K562 (cell line): ENCODE data around the gene TNIP1. TPM values are rescaled to one million over a fixed set of nuclear protein-coding genes. Genes with fewer than 3 reads are reported as not detected.

Experiments used
- ATAC-seq: fragments of 200-7000 bp; cut with Tn5 transposase; 3 replicates; pipeline ENCODE4 v1.9.1; 2020; ENCODE audit warnings: moderate library complexity
- BruUV-seq: library from RNA; stranded (reverse); fragments of 400-500 nt; replicated peaks from 2 replicates; lab custom pipeline; 2021; lab: Mats Ljungman, UMichigan
- CTCF ChIA-PET: fragments of 300-600 bp; formaldehyde crosslinking; extraction: SDS; loops from one replicate; lab custom pipeline; 2021; ENCODE audit warnings: low intra/inter-chr PET ratio; lab: Yijun Ruan, JAX
- POLR2A ChIA-PET: fragments of 300-600, 350-650 bp; sonication (Branson Sonifier 250); formaldehyde crosslinking; extraction: SDS; loops from one replicate; lab custom pipeline; 2021; ENCODE audit warnings: antibody characterized with exemption, inconsistent platforms; lab: Yijun Ruan, JAX
- DNase-seq, 4 experiments: peaks; one replicate each; pipeline versions ENCODE4 v3.0.0 to v3.0.0-alpha.2; 2011 to 2018; ENCODE audit warnings: low spot score in 3 of 4, mixed read lengths in 3 of 4; ENCODE audit errors: extremely low read depth in 1 of 4
- FAIRE-seq: peaks from 2 replicates; lab custom pipeline; 2011; peaks lifted over from hg19 to GRCh38; lab: Jason Lieb, UNC
- H2AFZ ChIP-seq: 2 replicates; pipeline ENCODE4 v1.6.0; 2011; ENCODE audit warnings: low read depth, low read length, control low read depth, inconsistent platforms
- H3K27ac ChIP-seq: fragments of 200-600 bp; 3 replicates; pipeline ENCODE4 v1.8.0; 2011; ENCODE audit warnings: low read depth, mild to moderate bottlenecking, control low read depth, inconsistent platforms, low read length, moderate library complexity, mixed read lengths; ENCODE audit errors: extremely low read depth
- H3K27me3 ChIP-seq, 2 experiments: fragments of 300-600 bp in 1 of 2; 2 replicates in 1 of 2; 3 replicates in 1 of 2; pipeline versions ENCODE4 v1.6.0 to v1.8.0; 2011; ENCODE audit warnings: inconsistent platforms in 2 of 2, low read length in 2 of 2, mild to moderate bottlenecking in 1 of 2, mixed read lengths in 1 of 2, moderate library complexity in 1 of 2; ENCODE audit not compliant: control insufficient read depth in 2 of 2, insufficient read depth in 2 of 2
- H3K36me3 ChIP-seq: fragments of 300-600 bp; 3 replicates; pipeline ENCODE4 v1.8.0; 2011; ENCODE audit warnings: mild to moderate bottlenecking, low read length, inconsistent platforms; ENCODE audit not compliant: control insufficient read depth, insufficient read depth
- H3K4me1 ChIP-seq, 2 experiments: fragments of 200-600 bp in 1 of 2; replicated peaks in 1 of 2; 2 replicates in 1 of 2; 3 replicates in 1 of 2; pipeline versions ENCODE4 v1.5.1 to v1.8.0; 2011; ENCODE audit warnings: inconsistent platforms in 2 of 2, low read length in 2 of 2, mild to moderate bottlenecking in 1 of 2, mixed read lengths in 1 of 2, moderate library complexity in 1 of 2; ENCODE audit not compliant: control insufficient read depth in 2 of 2, insufficient read depth in 2 of 2
- H3K4me2 ChIP-seq: 2 replicates; pipeline ENCODE4 v1.6.1; 2011; ENCODE audit warnings: low read length, control low read depth, inconsistent platforms, mixed read lengths; ENCODE audit not compliant: insufficient read depth
- H3K4me3 ChIP-seq: fragments of 200-600 bp; sonication (generic), shearing (Covaris generic); 2 replicates; pipeline ENCODE4 v1.5.1; 2016; ENCODE audit warnings: control low read depth, inconsistent platforms
- H3K79me2 ChIP-seq: fragments of 200-600 bp; 3 replicates; pipeline ENCODE4 v1.8.0; 2011; ENCODE audit warnings: low read length, inconsistent platforms; ENCODE audit not compliant: control insufficient read depth, insufficient read depth
- H3K9ac ChIP-seq, 2 experiments: 2 replicates each; pipeline versions ENCODE4 v1.6.0 to v1.6.1; 2011; ENCODE audit warnings: low read depth in 2 of 2, low read length in 2 of 2, control low read depth in 1 of 2, inconsistent platforms in 1 of 2, mild to moderate bottlenecking in 1 of 2, mixed read lengths in 1 of 2; ENCODE audit not compliant: insufficient read depth in 1 of 2
- H3K9me1 ChIP-seq: one replicate; pipeline ENCODE4 v1.6.0; 2011; ENCODE audit warnings: inconsistent platforms, mild to moderate bottlenecking, low read length, moderate library complexity; ENCODE audit not compliant: control insufficient read depth, insufficient read depth
- H3K9me3 ChIP-seq: replicated peaks from 2 replicates; pipeline ENCODE4 v1.5.1; 2011; ENCODE audit warnings: low read depth, low read length, inconsistent platforms; ENCODE audit not compliant: control insufficient read depth, insufficient read depth
- H4K20me1 ChIP-seq: replicated peaks from 2 replicates; pipeline ENCODE4 v1.6.1; 2011; ENCODE audit warnings: low read length, inconsistent platforms, mixed read lengths; ENCODE audit not compliant: control insufficient read depth, insufficient read depth
- ELK3 ChIP-seq: fragments of 450-650 bp; formaldehyde crosslinking; IDR thresholded peaks from 2 replicates; pipeline ENCODE4 v1.4.0; 2020; ENCODE audit warnings: mild to moderate bottlenecking
- HNRNPUL1 ChIP-seq: fragments of 200-400 bp; formaldehyde crosslinking; IDR thresholded peaks from 2 replicates; pipeline ENCODE4 v1.6.1; 2017; ENCODE audit warnings: low read length
- KLF1 ChIP-seq: fragments of 450-650 bp; IDR thresholded peaks from 2 replicates; pipeline ENCODE4 v1.6.1; 2016; ENCODE audit warnings: missing genetic modification characterization, missing compliant biosample characterization
- MXD1 ChIP-seq: fragments of 250-450 bp; sonication (Bioruptor Pico); IDR thresholded peaks from 2 replicates; pipeline ENCODE4 v1.8.0; 2021; ENCODE audit warnings: borderline replicate concordance, mild to moderate bottlenecking, moderate library complexity; ENCODE audit not compliant: poor library complexity, severe bottlenecking
- WHSC1 ChIP-seq: IDR thresholded peaks from one replicate; pipeline ENCODE4 v1.6.1; 2012; ENCODE audit warnings: low read length, control low read depth, inconsistent platforms
- ZBTB5 ChIP-seq: fragments of 450-650 bp; IDR thresholded peaks from 2 replicates; pipeline ENCODE4 v1.6.1; 2017; ENCODE audit warnings: antibody characterized with exemption
- ZNF395 ChIP-seq: fragments of 200-800 bp; sonication (Bioruptor generic); IDR thresholded peaks from 2 replicates; pipeline ENCODE4 v1.6.1; 2017; ENCODE audit warnings: missing genetic modification characterization, missing compliant biosample characterization
- ZNF79 ChIP-seq: fragments of 250-450 bp; sonication (Bioruptor Pico); IDR thresholded peaks from 2 replicates; pipeline ENCODE4 v1.4.0; 2020; ENCODE audit warnings: low read depth, mild to moderate bottlenecking, moderate library complexity
- WGBS: fragments of 100-300 bp; shearing (Covaris generic); methylation state at CpG from one replicate; pipeline ENCODE4 v1.1.6; 2016; ENCODE audit warnings: low coverage, mixed read lengths; ENCODE audit not compliant: insufficient coverage; ENCODE audit errors: missing lambda C conversion rate; 5-methylcytosine and 5-hydroxymethylcytosine counted together
- in situ Hi-C: fragments of 300-500 bp; cut with MboI; formaldehyde crosslinking; loops from 4 replicates; pipeline ENCODE4 v1.15.0; 2018; ENCODE audit warnings: inconsistent platforms, mixed read lengths
- intact Hi-C: fragments of 100-400 bp; cut with micrococcal nuclease; formaldehyde crosslinking; loops from 2 replicates; pipeline ENCODE4 v1.14.2; 2022
- polyA plus RNA-seq, 8 experiments: library from polyadenylated mRNA; depleted of rRNA in 4 of 8; stranded (reverse) in 5 of 8; unstranded in 3 of 8; fragments of >200 nt; fragmentation: Nextera tagmentation in 2 of 8; fragmentation: Illumina TruSeq in 1 of 8; extraction: Ambion mirVana in 2 of 8; extraction: Trizol in 1 of 8; gene quantifications; 2 replicates each; pipeline versions ENCODE4 v1.2.1 to v1.2.3, GENCODE V29; 2011 to 2014; ENCODE audit warnings: inconsistent platforms in 1 of 8, missing spikeins in 1 of 8
- total RNA-seq, 7 experiments: library from RNA; depleted of rRNA in 6 of 7; stranded (reverse); fragments of >200 nt in 6 of 7; fragmentation: Illumina TruSeq in 2 of 7; extraction: Trizol in 2 of 7; gene quantifications; 2 replicates each; pipeline versions ENCODE4 v1.2.1 to v1.2.3, GENCODE V29; 2011 to 2021; ENCODE audit warnings: low replicate concordance in 1 of 7
- TF ChIP-seq, protein P1 (sequence below): fragments of 450-650 bp; IDR thresholded peaks from 2 replicates; pipeline ENCODE4 v1.6.1; 2016; ENCODE audit warnings: low read depth, mild to moderate bottlenecking, moderate library complexity

Gene TNIP1
- total and polyA plus RNA-seq, 9 of the 15 experiments (the other 6 are each of a cell fraction or from before 2014, with no cell fraction given): 0.46 to 41.0 (median 24.6) TPM

DNA sequence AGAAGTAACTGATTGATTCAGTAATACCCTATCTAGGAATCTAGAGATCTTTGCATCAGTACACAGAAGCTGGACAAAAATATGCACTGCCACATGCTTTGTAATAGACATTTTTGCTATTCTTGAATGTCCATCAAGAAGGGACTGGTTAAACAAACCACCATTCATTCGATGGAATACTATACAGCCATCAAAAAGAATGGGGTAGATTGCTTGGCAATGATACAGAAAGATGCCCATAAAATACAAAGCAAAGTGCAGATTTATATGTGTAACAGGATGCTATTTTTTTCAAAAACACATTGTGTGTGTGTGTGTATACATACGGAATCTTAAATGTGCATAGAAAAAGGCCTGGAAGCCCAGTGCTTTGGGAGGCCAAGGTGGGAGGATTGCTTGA lies 7.6 kb downstream of the TNIP1 start (continued):
- TF ChIP-seq WHSC1 (no peak), ZBTB5 (no peak), KLF1 (no peak)

GRCh38 chr5:151072630-151073025 lies 8.2 kb downstream of the TNIP1 start:
- H2AFZ ChIP-seq: no peak overlapping the region
- no peak overlapping the region for H3K27ac ChIP-seq
- no peak for ATAC-seq
- no TSS peak for BruUV-seq
- WGBS: 88% methylated on average over 4 of the region's 5 CpGs
- no peaks in the 10 kb centered on the region for H3K27me3 ChIP-seq
- peaks cover 9% of the 10 kb centered on the region for H3K9me1 ChIP-seq
- H3K4me2 ChIP-seq: no peak overlapping the region
- H3K36me3 ChIP-seq: peaks cover 26% of the 10 kb centered on the region
- FAIRE-seq: no peak
- in situ Hi-C loops: no loop called here
- H3K9ac ChIP-seq: no peak overlapping the region
- no peaks in the 10 kb centered on the region for H3K9me3 ChIP-seq
- ChIA-PET POLR2A (interaction anchor here (0.6 to 1.5 kb wide), 2 partner anchors 9 to 603 kb away, joined by 3 to 8 read pairs; partner anchors contain the start of gene TNIP1), CTCF (no interaction called here)
- H3K79me2 ChIP-seq: peaks cover 78% of the 10 kb centered on the region
- peaks cover 23% of the 10 kb centered on the region for H4K20me1 ChIP-seq
- H3K4me1 ChIP-seq: peaks cover 6 to 9% of the 10 kb centered on the region in 2 experiments; a peak in 2 of 5 replicates
- intact Hi-C loops: no loop called here
- no peak for DNase-seq
- no peak overlapping the region for H3K4me3 ChIP-seq
- TF ChIP-seq ZNF79 (CRISPR knock-in tag) (no peak), ELK3 (no peak), ZNF395 (CRISPR knock-in tag) (no peak), MXD1 (CRISPR knock-in tag) (no peak), HNRNPUL1 (no peak)
- TF ChIP-seq, protein P1, sequence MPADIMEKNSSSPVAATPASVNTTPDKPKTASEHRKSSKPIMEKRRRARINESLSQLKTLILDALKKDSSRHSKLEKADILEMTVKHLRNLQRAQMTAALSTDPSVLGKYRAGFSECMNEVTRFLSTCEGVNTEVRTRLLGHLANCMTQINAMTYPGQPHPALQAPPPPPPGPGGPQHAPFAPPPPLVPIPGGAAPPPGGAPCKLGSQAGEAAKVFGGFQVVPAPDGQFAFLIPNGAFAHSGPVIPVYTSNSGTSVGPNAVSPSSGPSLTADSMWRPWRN: no peak
